Large intestine (tissue), 3 donors: ENCODE results near the gene TFEC. TPM values are rescaled to one million over a fixed set of nuclear protein-coding genes. Genes with fewer than 3 reads are reported as not detected.
"Not testable (repeated sequence)": the region's sequence is repeated elsewhere in the genome, so short reads cannot be mapped to it uniquely, and the experiment has no call there.

Experiments
- DNase-seq, 2 donors: peaks; one replicate each; pipeline versions ENCODE4 v3.0.0 to v3.0.0-alpha.2; 2013
- H3K27ac ChIP-seq: one replicate; pipeline ENCODE4 v1.5.1; 2013; ENCODE audit warnings: low read length
- H3K27me3 ChIP-seq: 2 replicates; pipeline ENCODE4 v1.6.1; 2013; ENCODE audit warnings: low read length; ENCODE audit not compliant: control insufficient read depth, insufficient read depth
- H3K36me3 ChIP-seq: 2 replicates; pipeline ENCODE4 v1.6.1; 2013; ENCODE audit warnings: low read length; ENCODE audit not compliant: control insufficient read depth, insufficient read depth
- H3K4me1 ChIP-seq: one replicate; pipeline ENCODE4 v1.6.1; 2013; ENCODE audit warnings: low read length; ENCODE audit not compliant: control insufficient read depth, insufficient read depth
- H3K4me3 ChIP-seq: one replicate; pipeline ENCODE4 v1.5.1; 2013; ENCODE audit warnings: low read length
- H3K9me3 ChIP-seq: one replicate; pipeline ENCODE4 v1.6.1; 2013; ENCODE audit warnings: mild to moderate bottlenecking, low read depth, low read length, moderate library complexity; ENCODE audit not compliant: control insufficient read depth
- WGBS: methylation state at CpG from one replicate; pipeline ENCODE4 v1.1.5; 2013; ENCODE audit warnings: low lambda C conversion rate; ENCODE audit not compliant: insufficient coverage; 5-methylcytosine and 5-hydroxymethylcytosine counted together
- polyA plus RNA-seq: library from polyadenylated mRNA; unstranded; fragments of 120-200 nt; gene quantifications from one replicate; pipeline ENCODE4 v1.2.1, GENCODE V29; 2013

TFEC gene
- polyA plus RNA-seq, 1 donor, result 132 TPM

- no peaks in the 10 kb centered on the region for H3K4me1 ChIP-seq
- no peaks in the 10 kb centered on the region for H3K27me3 ChIP-seq
- 95% methylated on average over 2 of the region's 2 CpGs for WGBS
- H3K9me3 ChIP-seq, result no peaks in the 10 kb centered on the region
- DNase-seq, result no peak
- no peak overlapping the region for H3K4me3 ChIP-seq
- no peak overlapping the region for H3K27ac ChIP-seq
- H3K36me3 ChIP-seq, result no peaks in the 10 kb centered on the region
Observed at GRCh38 chr7:116037401-116037800, 6.8 kb upstream of the TFEC start.

- Histone ChIP-seq H3K27me3 (no peaks in the 10 kb centered on the region), H3K36me3 (no peaks in the 10 kb centered on the region), H3K9me3 (no peaks in the 10 kb centered on the region), H3K27ac (no peak overlapping the region), H3K4me1 (no peaks in the 10 kb centered on the region), H3K4me3 (no peak overlapping the region)
- no CpG with 5 or more reads among the region's 3 CpGs for WGBS
- DNase-seq, result no peak
Observed at GRCh38 chr7:116034411-116034810, 3.8 kb upstream of the TFEC start.

DNA sequence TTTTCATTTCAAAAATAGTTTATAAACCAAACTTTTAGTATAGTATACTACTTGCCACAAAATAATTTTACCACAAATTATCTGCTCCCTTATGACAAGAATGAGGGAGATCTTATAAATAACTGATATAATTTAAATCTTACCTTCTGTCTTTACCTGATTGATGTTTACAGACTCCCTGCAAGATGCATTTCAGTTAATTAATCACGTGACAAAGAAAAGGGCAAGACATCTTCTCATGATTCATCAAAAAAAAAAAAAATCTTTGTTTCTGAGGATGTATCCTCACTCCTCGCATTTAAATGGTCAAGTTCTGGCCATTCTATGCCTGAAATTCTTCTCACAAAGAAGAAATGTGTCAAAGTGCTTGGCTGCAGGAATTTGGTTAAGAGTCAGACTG lies 2.3 kb upstream of the TFEC start:
- 100% methylated on average over 1 of the region's 2 CpGs for WGBS
- Histone ChIP-seq H3K27me3 (no peaks in the 10 kb centered on the region), H3K36me3 (no peaks in the 10 kb centered on the region), H3K4me3 (no peak overlapping the region), H3K4me1 (no peaks in the 10 kb centered on the region), H3K27ac (no peak overlapping the region), H3K9me3 (no peaks in the 10 kb centered on the region)
- DNase-seq, result no peak

DNA sequence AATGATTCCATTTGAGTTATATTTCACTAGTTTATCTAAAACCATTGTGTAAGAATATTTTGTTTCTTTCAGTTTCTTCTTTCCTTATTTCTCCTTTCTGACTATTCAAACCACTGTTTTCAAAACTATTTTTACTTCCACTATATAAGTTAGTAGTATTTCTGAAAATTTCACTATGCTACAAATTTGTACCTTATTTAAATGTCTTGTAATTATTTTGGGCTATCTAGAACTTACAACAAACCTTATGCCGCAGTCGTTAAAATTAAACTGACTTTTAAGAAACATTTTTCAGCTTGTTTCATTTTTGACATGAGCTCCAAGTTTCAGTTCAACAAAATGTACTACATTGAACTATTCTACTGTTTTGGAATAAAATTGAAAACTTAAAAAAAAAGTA lies 1.8 kb downstream of the TFEC start:
- H3K36me3 ChIP-seq, result no peaks in the 10 kb centered on the region
- no peaks in the 10 kb centered on the region for H3K9me3 ChIP-seq
- peaks cover 9% of the 10 kb centered on the region for H3K4me1 ChIP-seq
- no peak overlapping the region for H3K4me3 ChIP-seq
- H3K27ac ChIP-seq, result no peak overlapping the region
- no peaks in the 10 kb centered on the region for H3K27me3 ChIP-seq
- 100% methylated on average over 2 of the region's 2 CpGs for WGBS
- no peak for DNase-seq

DNA sequence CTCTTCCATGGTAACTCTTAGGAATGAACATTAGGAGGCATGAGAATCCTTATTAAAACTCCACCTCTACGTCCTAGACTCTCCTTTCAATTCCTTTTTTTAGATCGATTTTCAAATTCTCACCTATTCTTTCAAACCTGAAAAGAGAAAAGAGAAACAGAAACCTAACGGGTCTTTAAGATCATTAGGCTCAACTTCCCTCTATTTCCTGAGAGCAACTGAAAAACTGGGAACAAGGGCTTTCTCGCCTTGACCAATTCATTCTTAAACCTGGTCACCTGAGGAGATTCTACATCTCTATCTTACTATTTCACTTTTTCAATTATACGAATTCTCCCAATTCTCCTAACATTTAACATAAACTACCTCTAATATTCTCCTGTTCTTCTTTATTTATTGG lies 2.8 kb downstream of the TFEC start:
- WGBS, result 89% methylated on average over 2 of the region's 5 CpGs
- H3K9me3 ChIP-seq, result no peaks in the 10 kb centered on the region
- no peak for DNase-seq
- H3K27me3 ChIP-seq, result no peaks in the 10 kb centered on the region
- peaks cover 9% of the 10 kb centered on the region for H3K4me1 ChIP-seq
- no peak overlapping the region for H3K4me3 ChIP-seq
- H3K27ac ChIP-seq, result no peak overlapping the region
- H3K36me3 ChIP-seq, result no peaks in the 10 kb centered on the region

- DNase-seq, result peak; percentile 55 to 83
- Histone ChIP-seq H3K4me1 (peaks cover 9% of the 10 kb centered on the region), H3K4me3 (no peak overlapping the region), H3K9me3 (no peaks in the 10 kb centered on the region), H3K27me3 (no peaks in the 10 kb centered on the region), H3K36me3 (no peaks in the 10 kb centered on the region), H3K27ac (peak overlapping the region; percentile 42)
- WGBS, result 100% methylated on average over 1 of the region's 1 CpG
Observed at GRCh38 chr7:116024826-116025809, 5.4 kb downstream of the TFEC start.

- Histone ChIP-seq H3K4me3 (no peak overlapping the region), H3K36me3 (no peaks in the 10 kb centered on the region), H3K27me3 (no peaks in the 10 kb centered on the region), H3K9me3 (no peaks in the 10 kb centered on the region), H3K27ac (no peak overlapping the region), H3K4me1 (peaks cover 9% of the 10 kb centered on the region)
- no CpG with 5 or more reads among the region's 2 CpGs for WGBS
- no peak for DNase-seq
Observed at GRCh38 chr7:116021237-116021636, 9.3 kb downstream of the TFEC start.

DNA sequence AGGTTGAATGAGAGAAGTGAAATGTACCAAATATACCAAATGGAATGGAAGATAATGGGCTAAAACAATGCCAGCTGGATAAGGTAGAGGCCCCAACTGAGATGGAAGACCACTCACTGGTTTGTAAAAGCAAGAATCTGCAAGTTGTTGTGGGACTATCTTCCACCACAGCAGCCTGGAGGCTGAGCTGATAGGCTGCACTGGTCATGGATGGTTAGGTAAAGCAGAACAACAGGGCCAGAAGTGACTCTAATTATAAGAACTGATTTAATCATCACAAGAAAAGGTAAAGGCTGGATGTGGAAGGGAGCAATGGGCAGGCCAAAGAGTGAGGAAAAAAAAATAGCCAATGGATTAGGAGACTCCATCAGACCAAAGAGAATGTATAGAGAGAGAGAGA lies 11.8 kb downstream of the TFEC start:
- H3K4me3 ChIP-seq, result no peak overlapping the region
- H3K27me3 ChIP-seq, result no peaks in the 10 kb centered on the region
- H3K36me3 ChIP-seq, result no peaks in the 10 kb centered on the region
- H3K4me1 ChIP-seq, result no peaks in the 10 kb centered on the region
- H3K27ac ChIP-seq, result no peak overlapping the region
- H3K9me3 ChIP-seq, result no peaks in the 10 kb centered on the region
- DNase-seq, result no peak

DNA sequence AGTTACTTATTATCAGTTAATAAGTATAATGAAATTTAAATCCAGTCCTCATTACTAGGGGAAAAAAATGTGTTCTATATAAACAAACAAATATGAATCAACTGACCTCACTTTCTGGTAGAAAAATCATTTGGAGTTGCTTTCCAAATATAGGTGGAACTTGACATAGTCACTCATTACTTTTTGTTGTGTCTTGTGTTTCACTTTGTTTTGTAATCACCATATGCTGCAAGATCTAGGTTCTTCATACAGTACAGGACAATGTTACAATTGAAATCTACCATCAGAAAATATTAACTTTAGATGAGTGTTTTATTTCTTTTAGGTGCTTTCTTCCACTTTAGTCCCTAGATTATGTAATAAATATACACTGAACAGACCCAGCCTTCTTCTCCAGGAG lies 16.9 kb downstream of the TFEC start:
- Histone ChIP-seq H3K4me3 (no peak overlapping the region), H3K36me3 (no peaks in the 10 kb centered on the region), H3K9me3 (no peaks in the 10 kb centered on the region), H3K4me1 (no peaks in the 10 kb centered on the region), H3K27me3 (no peaks in the 10 kb centered on the region), H3K27ac (no peak overlapping the region)
- no peak for DNase-seq

- Histone ChIP-seq H3K4me3 (no peak overlapping the region), H3K27ac (no peak overlapping the region), H3K4me1 (no peaks in the 10 kb centered on the region), H3K36me3 (no peaks in the 10 kb centered on the region), H3K27me3 (no peaks in the 10 kb centered on the region), H3K9me3 (no peaks in the 10 kb centered on the region)
- no peak for DNase-seq
- WGBS, result no CpG with 5 or more reads among the region's 1 CpG
Observed at GRCh38 chr7:116011584-116011983, 19.0 kb downstream of the TFEC start.

DNA sequence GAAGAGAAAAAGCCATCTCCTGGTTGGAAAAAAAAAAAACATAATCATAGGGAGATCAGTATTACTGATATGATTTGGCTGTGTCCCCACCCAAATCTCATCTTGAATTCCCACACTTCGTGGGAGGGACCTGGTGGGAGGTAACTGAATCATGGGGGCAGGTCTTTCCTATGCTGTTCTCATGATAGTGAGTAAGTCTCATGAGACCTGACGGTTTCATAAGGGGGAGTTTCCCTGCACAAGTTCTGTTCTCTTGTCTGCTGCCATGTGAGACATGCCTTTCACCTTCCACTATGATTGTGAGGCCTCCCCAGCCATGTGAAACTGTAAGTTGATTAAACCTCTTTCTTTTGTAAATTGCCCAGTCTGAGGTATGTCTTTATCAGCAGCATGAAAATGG lies 25.8 kb downstream of the TFEC start:
- H3K4me1 ChIP-seq, H3K27ac ChIP-seq, H3K27me3 ChIP-seq, H3K9me3 ChIP-seq, H3K4me3 ChIP-seq, H3K36me3 ChIP-seq, DNase-seq: not testable (repeated sequence)
- no CpG with 5 or more reads among the region's 2 CpGs for WGBS
